Muscle layer of colon (tissue), 2 donors: ENCODE data around the gene RMND1.
"Not testable (repeated sequence)": the region's sequence is repeated elsewhere in the genome, so short reads cannot be mapped to it uniquely, and the experiment has no call there.

Experiments used
- H3K27ac ChIP-seq: one replicate; pipeline ENCODE4 v1.7.0; 2013; ENCODE audit warnings: low read depth, mild to moderate bottlenecking, low read length, moderate library complexity
- H3K27me3 ChIP-seq, 2 donors: one replicate each; pipeline ENCODE4 v1.7.0; 2013; ENCODE audit warnings: low read length in 2 of 2, mild to moderate bottlenecking in 2 of 2; ENCODE audit not compliant: insufficient read depth in 2 of 2, control insufficient read depth in 1 of 2
- H3K36me3 ChIP-seq: one replicate; pipeline ENCODE4 v1.7.0; 2013; ENCODE audit warnings: mild to moderate bottlenecking, low read length; ENCODE audit not compliant: insufficient read depth
- H3K4me1 ChIP-seq: one replicate; pipeline ENCODE4 v1.7.0; 2013; ENCODE audit warnings: mild to moderate bottlenecking, low read length; ENCODE audit not compliant: insufficient read depth
- H3K4me3 ChIP-seq, 2 donors: one replicate each; pipeline ENCODE4 v1.7.0; 2013; ENCODE audit warnings: low read length in 2 of 2, low read depth in 1 of 2, mild to moderate bottlenecking in 1 of 2, moderate library complexity in 1 of 2
- H3K9ac ChIP-seq: one replicate; pipeline ENCODE4 v1.7.0; 2013; ENCODE audit warnings: low read length
- H3K9me3 ChIP-seq: one replicate; pipeline ENCODE4 v1.7.0; 2013; ENCODE audit warnings: mild to moderate bottlenecking, low read length
- donor health status: abdominal sarcoma.
- donor health status: Adenocarcinoma of cecum.

Gene RMND1

GRCh38 chr6:151483994-151484393 is 32.1 kb upstream of the RMND1 start:
- Histone ChIP-seq H3K27me3 (no peaks in the 10 kb centered on the region), H3K27ac (no peak overlapping the region), H3K9me3 (no peaks in the 10 kb centered on the region), H3K4me1 (no peaks in the 10 kb centered on the region), H3K36me3 (no peaks in the 10 kb centered on the region), H3K9ac (no peak overlapping the region), H3K4me3 (no peak overlapping the region)

GRCh38 chr6:151482290-151482689 is 30.4 kb upstream of the RMND1 start:
- Histone ChIP-seq H3K9ac (no peak overlapping the region), H3K36me3 (no peaks in the 10 kb centered on the region), H3K9me3 (no peaks in the 10 kb centered on the region), H3K27ac (no peak overlapping the region), H3K4me1 (no peaks in the 10 kb centered on the region), H3K27me3 (no peaks in the 10 kb centered on the region), H3K4me3 (no peak overlapping the region)

GRCh38 chr6:151481786-151482185 is 29.9 kb upstream of the RMND1 start:
- no peak overlapping the region for H3K9ac ChIP-seq
- H3K4me3 ChIP-seq: no peak overlapping the region
- no peaks in the 10 kb centered on the region for H3K36me3 ChIP-seq
- no peaks in the 10 kb centered on the region for H3K27me3 ChIP-seq
- H3K9me3 ChIP-seq: no peaks in the 10 kb centered on the region
- H3K27ac ChIP-seq: no peak overlapping the region
- H3K4me1 ChIP-seq: no peaks in the 10 kb centered on the region

- Histone ChIP-seq H3K9ac (no peak overlapping the region), H3K4me1 (no peaks in the 10 kb centered on the region)
These were observed 26.7 kb upstream of the RMND1 start for GRCh38 chr6:151478670-151479069.

GRCh38 chr6:151477726-151478125 is 25.8 kb upstream of the RMND1 start:
- no peaks in the 10 kb centered on the region for H3K27me3 ChIP-seq
- H3K9ac ChIP-seq: no peak overlapping the region
- H3K9me3 ChIP-seq: no peaks in the 10 kb centered on the region
- no peaks in the 10 kb centered on the region for H3K36me3 ChIP-seq
- no peaks in the 10 kb centered on the region for H3K4me1 ChIP-seq
- no peak overlapping the region for H3K4me3 ChIP-seq
- no peak overlapping the region for H3K27ac ChIP-seq

More at GRCh38 chr6:151478670-151479069, 26.7 kb upstream of the RMND1 start:
- no peaks in the 10 kb centered on the region for H3K9me3 ChIP-seq
- no peaks in the 10 kb centered on the region for H3K36me3 ChIP-seq
- no peak overlapping the region for H3K27ac ChIP-seq
- no peak overlapping the region for H3K4me3 ChIP-seq
- H3K27me3 ChIP-seq: no peaks in the 10 kb centered on the region

- no peaks in the 10 kb centered on the region for H3K4me1 ChIP-seq
- H3K4me3 ChIP-seq: no peak overlapping the region
- H3K27ac ChIP-seq: no peak overlapping the region
- no peak overlapping the region for H3K9ac ChIP-seq
- no peaks in the 10 kb centered on the region for H3K27me3 ChIP-seq
- H3K9me3 ChIP-seq: no peaks in the 10 kb centered on the region
- H3K36me3 ChIP-seq: no peaks in the 10 kb centered on the region
These were observed 24.0 kb upstream of the RMND1 start for GRCh38 chr6:151475653-151476523.

GRCh38 chr6:151464702-151465101 is 12.8 kb upstream of the RMND1 start:
- H3K36me3 ChIP-seq: peaks cover 32% of the 10 kb centered on the region
- no peaks in the 10 kb centered on the region for H3K27me3 ChIP-seq
- no peak overlapping the region for H3K4me3 ChIP-seq
- H3K27ac ChIP-seq: no peak overlapping the region
- H3K4me1 ChIP-seq: peaks cover 4% of the 10 kb centered on the region
- H3K9me3 ChIP-seq: no peaks in the 10 kb centered on the region
- no peak overlapping the region for H3K9ac ChIP-seq

GRCh38 chr6:151461673-151462072 is 9.7 kb upstream of the RMND1 start:
- Histone ChIP-seq H3K27me3 (no peaks in the 10 kb centered on the region), H3K36me3 (peaks cover 46% of the 10 kb centered on the region), H3K9me3 (no peaks in the 10 kb centered on the region), H3K4me3 (no peak overlapping the region), H3K4me1 (peaks cover 4% of the 10 kb centered on the region), H3K27ac (no peak overlapping the region), H3K9ac (no peak overlapping the region)

- not testable (repeated sequence) for H3K27me3 ChIP-seq, H3K4me3 ChIP-seq, H3K27ac ChIP-seq, H3K9ac ChIP-seq, H3K9me3 ChIP-seq
- H3K36me3 ChIP-seq: peaks cover 23% of the 10 kb centered on the region
- peaks cover 21% of the 10 kb centered on the region for H3K4me1 ChIP-seq
These were observed 3.9 kb upstream of the RMND1 start for GRCh38 chr6:151455751-151456398.

- Histone ChIP-seq H3K9ac (peak overlapping the region; percentile 51), H3K9me3 (no peaks in the 10 kb centered on the region), H3K27ac (peak overlapping the region; percentile 95), H3K27me3 (no peaks in the 10 kb centered on the region), H3K4me3 (peak overlapping the region; percentile 69 to 73), H3K36me3 (no peaks in the 10 kb centered on the region), H3K4me1 (peaks cover 21% of the 10 kb centered on the region)
These were observed 963 bp upstream of the RMND1 start for GRCh38 chr6:151452750-151453427.

GRCh38 chr6:151451417-151451949 is 443 bp downstream of the RMND1 start:
- peak overlapping the region; percentile 74 for H3K9ac ChIP-seq
- no peaks in the 10 kb centered on the region for H3K36me3 ChIP-seq
- H3K9me3 ChIP-seq: no peaks in the 10 kb centered on the region
- no peaks in the 10 kb centered on the region for H3K27me3 ChIP-seq
- peaks cover 22% of the 10 kb centered on the region for H3K4me1 ChIP-seq
- peak overlapping the region; percentile 86 for H3K27ac ChIP-seq
- H3K4me3 ChIP-seq: peak overlapping the region; percentile 66 to 95
